GM21529 (cell line): ENCODE data around the gene DNAJC5.
"Not testable (repeated sequence)": the region's sequence is repeated elsewhere in the genome, so short reads cannot be mapped to it uniquely, and the experiment has no call there.

Experiments used
- ATAC-seq: cut with Tn5 transposase; IDR thresholded peaks from one replicate; pipeline ENCODE4 v1.9.1; 2021; ENCODE audit not compliant: unreplicated experiment

Gene DNAJC5

DNA sequence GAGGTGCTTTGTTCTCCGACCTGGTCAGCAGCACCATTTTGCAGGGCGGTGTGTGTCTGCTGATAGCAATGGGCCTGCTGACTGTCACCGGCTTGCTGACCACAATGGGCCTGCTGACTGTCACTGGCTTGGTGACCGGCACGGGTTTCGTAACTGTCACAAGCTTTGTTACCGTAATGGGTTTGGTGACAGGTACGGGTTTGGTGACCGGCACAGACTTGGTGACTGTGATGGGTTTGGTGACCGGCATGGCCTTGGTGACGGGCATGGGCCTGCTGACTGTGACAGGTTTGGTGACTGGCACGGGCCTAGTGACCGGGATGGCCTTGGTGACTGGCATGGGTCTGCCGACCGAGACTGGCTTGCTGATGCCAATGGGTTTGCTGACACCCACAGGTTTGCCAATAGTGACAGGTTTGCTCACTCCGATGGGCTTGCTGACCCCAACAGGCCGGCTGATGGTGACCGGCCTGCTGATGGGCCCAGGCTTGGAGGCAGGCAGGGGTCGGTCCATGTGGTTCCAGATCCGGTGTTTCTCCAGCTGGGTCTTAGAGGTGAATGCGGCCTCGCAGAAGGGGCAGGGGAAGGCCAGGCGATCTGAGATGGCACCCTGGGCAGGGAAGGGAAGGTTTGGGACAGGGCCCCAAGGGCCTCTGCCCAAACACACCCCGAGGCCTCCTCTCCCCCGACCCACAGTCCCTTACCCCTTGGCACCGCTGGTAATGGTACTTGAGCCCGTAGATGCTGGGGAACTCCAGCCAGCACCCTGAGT, 71.4 kb downstream of the DNAJC5 start:
- no peak for ATAC-seq

GRCh38 chr20:63966944-63967322, 72.0 kb downstream of the DNAJC5 start:
- ATAC-seq, result no peak

DNA sequence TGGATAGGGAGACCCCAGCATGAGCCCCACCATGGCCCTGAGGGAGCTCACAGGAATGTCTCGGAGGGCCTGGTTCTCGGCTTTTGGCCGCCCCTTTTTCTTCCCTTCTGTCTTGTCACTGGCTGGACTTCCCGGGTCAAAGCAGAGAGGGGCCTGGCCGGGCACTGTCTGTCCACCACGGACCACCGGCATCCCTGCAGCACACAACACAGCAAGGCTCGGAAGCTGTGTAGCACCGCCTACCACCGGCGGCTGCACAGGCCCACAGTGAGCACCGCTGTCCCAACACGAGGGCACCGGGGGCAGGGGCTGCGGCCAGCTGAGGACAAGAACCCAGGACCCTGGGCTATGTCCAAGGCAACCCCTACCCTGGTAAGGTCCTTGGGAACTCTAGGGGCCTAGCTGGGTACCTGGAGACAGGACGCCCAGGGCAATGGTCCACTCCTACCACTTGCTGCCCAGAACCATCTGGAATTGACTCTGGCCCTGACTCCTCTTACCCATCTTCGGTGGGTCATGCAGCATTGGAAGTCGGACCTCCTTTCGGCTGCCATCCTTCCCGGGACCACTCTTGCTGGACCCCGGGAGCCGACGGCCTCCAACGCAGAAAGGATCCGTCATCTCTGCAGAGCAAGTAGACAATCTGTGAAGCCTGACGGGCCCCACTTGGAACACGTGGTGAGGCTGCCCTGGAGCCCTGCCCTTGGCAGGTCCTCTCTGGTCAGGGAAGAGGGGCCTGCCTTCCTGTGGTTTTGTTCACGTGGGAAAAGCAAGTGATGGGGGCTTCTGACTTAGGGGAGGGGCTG, 72.6 kb downstream of the DNAJC5 start:
- no peak for ATAC-seq

- ATAC-seq, result no peak
Observed at GRCh38 chr20:63968136-63968927, 73.4 kb downstream of the DNAJC5 start.

DNA sequence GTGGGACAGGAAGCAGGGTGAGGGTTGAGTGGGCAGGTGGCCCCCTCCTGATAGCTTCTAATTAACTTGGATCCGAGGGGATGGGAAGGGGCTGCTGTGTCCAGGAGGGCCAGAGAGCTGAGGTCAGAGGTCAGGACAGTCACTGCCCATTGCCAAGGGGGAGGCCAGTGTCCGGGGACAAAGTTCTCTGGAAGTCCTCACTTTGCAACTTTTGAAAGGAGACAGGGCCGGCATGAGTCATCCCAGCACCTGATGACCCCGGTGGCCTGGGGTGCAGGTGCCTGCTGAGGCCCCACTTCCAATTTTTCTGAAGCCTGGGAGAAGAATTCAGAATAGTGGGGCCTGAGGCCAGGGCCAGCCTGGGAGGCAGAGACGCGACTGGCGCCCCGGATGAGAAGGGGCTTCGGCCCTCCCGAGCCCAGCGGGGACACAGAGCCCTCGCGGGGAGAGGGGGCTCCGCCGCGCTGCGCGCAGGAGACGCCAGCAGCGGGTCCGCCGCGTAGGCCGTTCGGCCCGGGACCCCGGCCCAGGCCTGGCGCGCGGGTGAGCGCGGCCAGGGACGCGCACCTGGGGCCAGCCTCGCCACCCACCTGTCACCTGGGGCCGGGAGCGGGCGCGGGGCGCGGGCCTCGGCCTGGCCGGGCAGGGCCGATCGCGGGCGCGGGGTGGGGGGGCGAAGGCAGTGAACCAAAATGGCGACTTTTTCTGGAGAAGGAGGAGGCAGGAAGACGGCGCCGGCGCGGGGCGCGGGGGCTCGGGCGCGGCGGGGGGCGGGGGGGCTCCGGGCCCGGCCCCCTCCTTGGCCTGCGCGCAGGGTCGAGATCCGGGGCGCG, 74.2 kb downstream of the DNAJC5 start:
- ATAC-seq, result no peak

DNA sequence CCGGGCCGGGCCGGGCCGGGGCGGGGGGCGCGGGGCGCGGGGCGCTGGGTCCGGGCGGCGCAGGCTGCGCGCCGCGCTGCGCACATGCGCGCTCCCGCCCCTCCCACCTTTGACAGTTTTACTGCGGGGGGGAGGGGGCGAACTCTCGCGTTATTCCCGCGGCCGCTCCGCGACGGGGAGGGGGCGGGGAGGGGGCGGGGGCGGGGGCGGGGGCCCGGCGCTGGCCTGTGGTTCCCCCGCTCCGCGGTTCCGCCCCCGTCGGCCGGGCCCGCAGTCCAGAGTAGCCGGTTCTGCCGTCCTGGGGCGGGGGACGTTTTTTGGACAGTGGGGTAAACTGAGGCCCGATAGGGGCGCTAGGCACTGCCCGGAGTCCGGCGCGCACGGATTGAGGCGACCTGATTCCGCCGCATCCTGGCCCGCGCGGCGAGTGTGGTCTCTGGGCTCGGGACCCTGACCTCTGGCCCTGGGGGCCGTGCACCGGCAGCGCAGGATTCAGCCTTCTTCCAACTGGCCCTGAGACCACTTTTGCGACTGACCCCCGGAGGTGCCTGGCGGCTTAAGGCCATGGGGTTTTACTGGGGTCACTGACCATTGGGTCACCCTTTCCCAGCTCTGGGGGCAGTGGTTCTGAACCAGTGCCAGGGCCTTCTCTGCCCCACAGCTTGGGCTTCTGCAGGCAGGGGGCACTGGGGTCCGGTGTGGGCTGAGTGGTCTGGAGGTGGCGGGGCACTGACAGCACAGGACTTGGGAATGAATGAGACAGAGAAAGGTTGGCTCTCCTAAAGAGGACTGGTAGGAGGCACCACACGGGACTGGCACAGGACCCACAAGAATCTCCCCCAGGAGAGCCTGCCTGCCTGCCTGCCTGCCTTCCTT, 75.2 kb downstream of the DNAJC5 start, which contains the start of gene ZNF512B:
Gene ZNF512B (minus strand): TSS at position 93 of the 876 bp plus-strand sequence. CDS start 1,980 bp downstream, outside the sequence.
- ATAC-seq, result no peak

DNA sequence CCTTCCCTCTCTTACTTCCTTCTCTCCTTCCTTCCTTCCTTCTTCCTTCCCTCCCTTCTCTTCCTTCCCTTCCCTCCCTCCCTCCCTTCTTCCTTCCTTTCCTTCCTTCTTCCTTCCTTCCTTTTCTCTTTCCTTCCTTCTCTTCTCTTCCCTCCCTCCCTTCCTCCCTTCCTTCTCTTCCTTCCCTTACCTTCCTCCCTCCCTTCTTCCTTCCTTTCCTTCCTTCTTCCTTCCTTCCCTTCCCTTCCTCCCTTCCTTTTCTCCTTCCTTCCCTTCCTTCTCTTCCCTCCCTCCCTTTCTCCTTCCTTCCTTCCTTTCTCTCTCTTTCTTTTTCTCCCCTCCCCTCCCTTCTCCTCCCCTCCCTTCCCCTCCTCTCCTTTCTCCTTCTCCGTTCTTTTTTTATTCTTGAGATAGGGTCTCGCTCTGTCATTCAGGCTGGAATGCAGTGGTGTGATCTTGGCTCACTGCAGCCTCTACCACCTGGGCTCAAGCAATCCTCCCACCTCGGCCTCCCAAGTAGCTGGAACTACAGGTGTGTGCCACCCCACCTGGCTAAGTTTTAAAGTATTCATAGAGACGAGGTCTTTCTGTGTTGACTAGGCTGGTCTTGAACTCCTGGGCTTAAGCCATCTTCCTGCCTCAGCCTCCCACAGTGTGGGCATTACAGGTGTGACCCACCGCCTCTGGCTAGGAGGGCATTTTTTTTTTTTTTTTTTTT, 75.9 kb downstream of the DNAJC5 start:
- ATAC-seq, result no peak

- ATAC-seq, result not testable (repeated sequence)
Observed at GRCh38 chr20:63971960-63972311, 77.0 kb downstream of the DNAJC5 start.

GRCh38 chr20:63972312-63973159, 77.6 kb downstream of the DNAJC5 start:
- ATAC-seq, result no peak

DNA sequence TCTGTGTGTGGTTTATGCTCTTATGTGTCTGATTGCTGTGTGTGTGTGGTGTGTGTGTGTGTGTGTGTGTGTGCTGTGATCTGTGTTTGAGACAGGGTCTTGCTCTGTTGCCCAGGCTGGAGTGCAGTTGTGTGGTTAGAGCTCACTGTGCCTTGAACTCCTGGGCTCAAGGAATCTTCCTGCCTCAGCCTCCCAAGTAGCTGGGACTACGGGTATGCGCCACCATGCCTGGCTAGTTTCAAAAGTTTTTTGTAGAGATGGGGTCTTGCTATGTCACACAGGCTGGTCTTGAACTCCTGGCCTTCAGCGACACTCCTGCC, 78.2 kb downstream of the DNAJC5 start:
- ATAC-seq, result no peak

DNA sequence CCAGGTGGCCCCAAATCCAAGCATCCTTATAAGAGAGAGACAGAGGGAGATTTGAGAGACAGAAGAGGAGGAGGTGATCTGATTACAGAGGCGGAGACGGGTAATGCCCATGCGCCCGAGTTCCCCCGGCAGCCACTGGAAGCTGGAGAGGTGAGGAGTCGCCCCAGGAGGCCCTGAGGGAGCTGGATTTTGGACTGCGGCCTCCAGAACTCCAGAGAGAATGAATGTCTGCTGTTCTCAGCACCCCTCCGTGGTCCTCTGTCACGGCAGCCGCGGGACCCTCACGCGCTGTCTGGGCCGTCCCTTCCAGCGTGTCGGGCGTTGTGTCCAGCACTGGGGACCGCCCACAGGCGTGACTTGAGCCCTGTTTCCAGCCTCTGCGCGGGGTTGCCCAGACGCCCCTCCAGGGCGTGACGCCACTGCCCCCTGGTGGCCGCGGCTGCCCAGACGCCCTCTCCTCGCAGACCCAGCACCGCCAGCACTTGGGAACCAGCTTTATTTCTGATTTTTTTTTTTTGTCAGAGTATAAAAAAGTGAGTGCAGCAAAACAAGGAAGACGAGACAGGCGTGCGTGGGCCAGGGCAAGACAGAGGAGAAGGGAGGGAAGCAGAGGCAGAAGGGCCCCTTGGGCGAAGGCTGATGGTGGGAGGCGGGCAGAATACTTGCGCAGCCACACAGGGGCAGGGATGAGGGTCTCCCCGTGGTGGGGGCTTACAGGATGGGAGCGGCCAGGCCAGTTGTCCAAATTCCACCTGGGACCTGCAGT, 78.9 kb downstream of the DNAJC5 start:
- no peak for ATAC-seq

DNA sequence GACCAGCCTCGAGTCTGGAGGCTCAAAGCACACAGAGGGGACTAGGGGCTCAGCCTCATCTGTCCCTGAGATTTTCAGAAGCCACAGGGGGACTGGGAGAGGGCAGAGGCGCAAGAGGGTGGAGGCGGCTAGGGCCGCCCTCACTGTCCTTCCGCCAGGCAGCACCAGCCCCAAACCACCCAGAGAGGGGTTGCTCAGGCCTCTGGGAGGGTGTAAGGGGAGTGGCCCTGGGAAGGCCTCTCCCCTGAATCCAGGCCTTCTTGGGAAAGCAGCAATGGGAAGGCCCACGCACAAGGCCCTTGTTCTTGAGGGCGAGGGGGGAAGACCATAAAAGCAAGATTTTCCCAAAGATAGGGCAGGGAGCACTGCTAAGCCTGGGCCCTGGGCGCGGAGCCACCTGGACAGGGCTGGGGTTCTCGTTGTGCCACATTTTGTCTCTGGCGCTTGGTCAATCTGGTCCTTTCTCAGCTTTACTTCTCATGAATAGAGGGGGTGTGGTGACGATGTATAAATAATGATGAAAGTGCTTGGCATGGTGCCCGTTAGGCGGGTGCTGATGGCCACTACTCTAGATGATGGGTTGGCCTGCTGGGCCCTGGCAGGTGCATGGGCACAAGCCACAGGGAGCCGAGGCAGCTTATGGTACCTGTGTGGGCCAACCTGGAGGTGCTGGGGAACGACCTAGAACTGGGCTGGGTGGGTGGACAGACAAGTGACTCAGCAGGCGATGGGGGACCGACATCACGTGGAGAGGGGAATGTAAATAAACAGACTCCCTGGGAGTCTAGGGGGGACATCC, 79.7 kb downstream of the DNAJC5 start:
- ATAC-seq, result no peak

DNA sequence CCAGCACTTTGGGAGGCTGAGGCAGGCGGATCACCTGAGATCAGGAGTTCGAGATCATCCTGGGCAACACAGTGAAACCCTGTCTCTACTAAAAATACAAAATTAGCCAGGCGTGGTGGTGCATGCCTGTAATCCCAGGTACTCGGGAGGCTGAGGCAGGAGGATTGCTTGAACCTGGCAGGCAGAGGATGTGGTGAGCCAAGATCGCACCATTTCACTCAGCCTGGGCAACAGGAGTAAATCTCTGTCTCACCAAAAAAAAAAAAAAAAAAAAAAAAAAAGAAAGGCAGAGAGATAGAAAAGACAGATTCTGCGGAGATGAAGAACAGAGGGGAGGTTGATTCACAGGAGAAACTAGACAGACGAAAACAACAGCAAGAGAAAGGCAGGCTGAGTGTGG, 81.6 kb downstream of the DNAJC5 start:
- not testable (repeated sequence) for ATAC-seq

- ATAC-seq, result no peak
Observed at GRCh38 chr20:63976980-63977738, 82.2 kb downstream of the DNAJC5 start.

DNA sequence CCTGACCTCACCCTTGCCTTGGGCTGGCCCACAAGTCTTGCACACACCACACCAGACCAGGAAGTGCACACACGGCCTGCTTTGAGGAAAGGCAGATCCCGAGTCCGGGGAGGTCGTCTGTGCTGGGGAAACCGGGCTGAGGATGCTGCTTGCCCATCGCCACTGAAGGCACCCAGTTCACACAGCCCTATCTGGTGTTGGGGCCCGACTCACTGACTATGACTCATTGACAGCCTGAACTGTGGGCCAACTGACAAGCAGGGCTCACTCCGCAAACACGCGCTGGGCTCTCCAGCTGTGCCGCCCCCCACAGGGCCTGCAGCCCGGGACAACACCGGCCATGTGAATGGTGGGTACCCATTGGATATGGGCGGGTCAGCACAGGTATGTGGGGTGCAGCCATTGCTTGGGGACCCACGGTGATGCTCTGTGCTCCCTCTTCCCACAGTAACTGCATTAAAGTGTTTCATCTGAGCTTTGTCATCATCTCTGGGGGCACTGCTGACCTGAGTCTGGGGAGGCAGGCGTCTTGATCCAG, 82.9 kb downstream of the DNAJC5 start:
- no peak for ATAC-seq
